ENCODE measurements around the gene CD300LG.

- TF ChIP-seq EZH2 (IDR thresholded peaks at IDR 0.05; ENCODE audit: insufficient read depth, low read length) (no peak), CTCF (IDR thresholded peaks at IDR 0.05; ENCODE audit: insufficient read depth, low read depth, low read length) (no peak)
These were observed 45.1 kb downstream of the CD300LG start for GRCh38 chr17:43891851-43892646.
